HepG2 (cell line): Measurements from ENCODE around the gene GNAL. TPM values are rescaled to one million over a fixed set of nuclear protein-coding genes. Genes with fewer than 3 reads are reported as not detected.

Experiments
- ATAD3A ChIP-seq: sonication (generic); formaldehyde crosslinking; IDR thresholded peaks from 2 replicates; pipeline ENCODE4 v1.4.0; 2020; ENCODE audit warnings: missing genetic modification reagents
- DR1 ChIP-seq: sonication (generic); formaldehyde crosslinking; IDR thresholded peaks from 2 replicates; pipeline ENCODE4 v1.8.0; 2021; ENCODE audit warnings: mild to moderate bottlenecking, missing genetic modification reagents, inconsistent platforms
- ELF3 ChIP-seq: IDR thresholded peaks from 2 replicates; pipeline ENCODE4 v1.6.1; 2016; ENCODE audit warnings: missing genetic modification reagents, missing compliant biosample characterization
- ETV6 ChIP-seq: sonication (generic); formaldehyde crosslinking; conservative IDR thresholded peaks from 2 replicates; pipeline ENCODE4 v1.4.0; 2020; ENCODE audit warnings: missing genetic modification reagents
- GATAD1 ChIP-seq: IDR thresholded peaks from 2 replicates; pipeline ENCODE4 v1.6.1; 2016; ENCODE audit warnings: missing genetic modification reagents, missing compliant biosample characterization
- HES4 ChIP-seq: sonication (generic); formaldehyde crosslinking; IDR thresholded peaks from 2 replicates; pipeline ENCODE4 v1.9.0; 2021; ENCODE audit warnings: mild to moderate bottlenecking, missing genetic modification reagents, borderline replicate concordance
- HIC2 ChIP-seq: sonication (generic); formaldehyde crosslinking; IDR thresholded peaks from 2 replicates; pipeline ENCODE4 v1.9.0; 2022; ENCODE audit warnings: low read depth, missing genetic modification reagents
- KDM3A ChIP-seq: IDR thresholded peaks from 2 replicates; pipeline ENCODE4 v1.6.1; 2018; ENCODE audit warnings: low read depth, missing compliant biosample characterization
- KDM4B ChIP-seq: sonication (generic); formaldehyde crosslinking; IDR thresholded peaks from 2 replicates; pipeline ENCODE4 v1.4.0; 2020; ENCODE audit warnings: missing genetic modification reagents
- MAX ChIP-seq: IDR thresholded peaks from 2 replicates; pipeline ENCODE4 v1.6.1; 2012; ENCODE audit warnings: inconsistent platforms
- MIER3 ChIP-seq: IDR thresholded peaks from 2 replicates; pipeline ENCODE4 v1.6.1; 2016; ENCODE audit warnings: missing compliant biosample characterization, borderline replicate concordance
- NFATC3 ChIP-seq: sonication (generic); formaldehyde crosslinking; IDR thresholded peaks from 2 replicates; pipeline ENCODE4 v1.5.1; 2020; ENCODE audit warnings: mild to moderate bottlenecking, missing genetic modification reagents
- NONO ChIP-seq, 2 experiments: fragments of 450-650 bp in 1 of 2; sonication (generic) in 1 of 2; formaldehyde crosslinking in 1 of 2; IDR thresholded peaks in 1 of 2; conservative IDR thresholded peaks in 1 of 2; 2 replicates each; pipeline versions ENCODE4 v1.6.1 to v1.8.0; 2017 to 2022; ENCODE audit warnings: mild to moderate bottlenecking in 1 of 2, missing genetic modification reagents in 1 of 2, moderate library complexity in 1 of 2
- PHF20 ChIP-seq: sonication (generic); formaldehyde crosslinking; IDR thresholded peaks from 2 replicates; pipeline ENCODE4 v1.5.0; 2020; ENCODE audit warnings: mild to moderate bottlenecking, missing genetic modification reagents
- SAFB2 ChIP-seq: sonication (generic); formaldehyde crosslinking; IDR thresholded peaks from 2 replicates; pipeline ENCODE4 v1.5.1; 2020; ENCODE audit warnings: missing genetic modification reagents, low read depth, mild to moderate bottlenecking, borderline replicate concordance
- SAP130 ChIP-seq: IDR thresholded peaks from 2 replicates; pipeline ENCODE4 v1.6.1; 2016; ENCODE audit warnings: low read depth
- SKI ChIP-seq: fragments of 450-650 bp; IDR thresholded peaks from one replicate; pipeline ENCODE4 v1.6.1; 2018; ENCODE audit warnings: mild to moderate bottlenecking; ENCODE audit not compliant: partially characterized antibody
- ZBTB2 ChIP-seq: sonication (generic); formaldehyde crosslinking; IDR thresholded peaks from 2 replicates; pipeline ENCODE4 v1.8.0; 2022; ENCODE audit warnings: low read depth, missing genetic modification reagents
- ZFAT ChIP-seq: sonication (generic); formaldehyde crosslinking; conservative IDR thresholded peaks from 2 replicates; pipeline ENCODE4 v1.8.1; 2023; ENCODE audit warnings: missing genetic modification reagents, inconsistent platforms
- ZNF24 ChIP-seq: fragments of 450-650 bp; IDR thresholded peaks from 2 replicates; pipeline ENCODE4 v1.6.1; 2017; ENCODE audit warnings: antibody characterized with exemption, mild to moderate bottlenecking
- ZNF710 ChIP-seq: sonication (generic); formaldehyde crosslinking; IDR thresholded peaks from 2 replicates; pipeline ENCODE4 v1.5.0; 2020; ENCODE audit warnings: mild to moderate bottlenecking, missing genetic modification reagents, borderline replicate concordance
- ZNF891 ChIP-seq: sonication (generic); formaldehyde crosslinking; IDR thresholded peaks from 2 replicates; pipeline ENCODE4 v1.5.0; 2020; ENCODE audit warnings: mild to moderate bottlenecking, missing genetic modification reagents
- ZSCAN31 ChIP-seq: sonication (generic); formaldehyde crosslinking; IDR thresholded peaks from 2 replicates; pipeline ENCODE4 v1.5.0; 2020; ENCODE audit warnings: low read depth, mild to moderate bottlenecking, missing genetic modification reagents
- polyA plus RNA-seq, 8 experiments: library from polyadenylated mRNA; depleted of rRNA in 3 of 8; stranded (reverse) in 7 of 8; unstranded in 1 of 8; fragments of >200 nt; fragmentation: Illumina TruSeq in 4 of 8; extraction: Trizol in 4 of 8; gene quantifications; 2 replicates each; pipeline versions ENCODE4 v1.2.1 to v1.2.3, GENCODE V29; 2011 to 2016; ENCODE audit warnings: low read depth in 4 of 8, missing spikeins in 1 of 8, mixed read lengths in 1 of 8; ENCODE audit not compliant: insufficient read depth in 1 of 8
- total RNA-seq, 5 experiments: library from RNA; depleted of rRNA; stranded (reverse); fragments of >200 nt; fragmentation: Illumina TruSeq; extraction: Trizol; gene quantifications; 2 replicates each; pipeline ENCODE4 v1.2.3, GENCODE V29; 2016; ENCODE audit warnings: low read depth in 1 of 5

The GNAL gene
- total and polyA plus RNA-seq, 2 of the 13 experiments (the other 11 are each of a cell fraction or from before 2014, with no cell fraction given): 0.87 to 1.4 TPM

GRCh38 chr18:11908182-11909060, 219.4 kb downstream of the GNAL start, which contains the start of gene MPPE1 (continued):
- TF ChIP-seq ZNF710 (peak; percentile 60), ZFAT (0 out of 2 replicates have a peak, but pooled peaks have one; percentile 53), MIER3 (CRISPR knock-in tag) (0 out of 2 replicates have a peak, but pooled peaks have one; percentile 14), NFATC3 (CRISPR knock-in tag) (no peak), SAFB2 (CRISPR knock-in tag) (peak; percentile 58; the same call in 1 of the 2 replicates), KDM4B (CRISPR knock-in tag) (0 out of 2 replicates have a peak, but pooled peaks have one; percentile 23), ZSCAN31 (peak; percentile 74; the same call in 1 of the 2 replicates), NONO (IDR thresholded peaks at IDR 0.05) (no peak), NONO (CRISPR knock-in tag; conservative IDR thresholded peaks at IDR 0.05) (peak; percentile 39; the same call in 1 of the 2 replicates), HES4 (peak; percentile 53; the same call in 1 of the 2 replicates), ETV6 (0 out of 2 replicates have a peak, but pooled peaks have one; percentile 30), ATAD3A (CRISPR knock-in tag) (no peak), HIC2 (no peak), ZNF24 (no peak), ZNF891 (CRISPR knock-in tag) (no peak), ELF3 (CRISPR knock-in tag) (peak; percentile 93), DR1 (peak; percentile 48; the same call in 1 of the 2 replicates), MAX (peak; percentile 58), SKI (peak; percentile 14), GATAD1 (CRISPR knock-in tag) (peak; percentile 57; the same call in 1 of the 2 replicates), KDM3A (CRISPR knock-in tag) (peak; percentile 70; the same call in 1 of the 2 replicates), ZBTB2 (CRISPR knock-in tag) (peak; percentile 82), PHF20 (CRISPR knock-in tag) (peak; percentile 90), SAP130 (peak; percentile 93)
